NCI-H2196 (cell line): Measurements from ENCODE around the gene SNX5.
"Not testable (repeated sequence)": the region's sequence is repeated elsewhere in the genome, so short reads cannot be mapped to it uniquely, and the experiment has no call there.

Source experiments
- DNase-seq: peaks from one replicate; lab custom pipeline; 2025; ENCODE audit not compliant: unreplicated experiment; lab: John Stamatoyannopoulos, UW

SNX5 gene

DNA sequence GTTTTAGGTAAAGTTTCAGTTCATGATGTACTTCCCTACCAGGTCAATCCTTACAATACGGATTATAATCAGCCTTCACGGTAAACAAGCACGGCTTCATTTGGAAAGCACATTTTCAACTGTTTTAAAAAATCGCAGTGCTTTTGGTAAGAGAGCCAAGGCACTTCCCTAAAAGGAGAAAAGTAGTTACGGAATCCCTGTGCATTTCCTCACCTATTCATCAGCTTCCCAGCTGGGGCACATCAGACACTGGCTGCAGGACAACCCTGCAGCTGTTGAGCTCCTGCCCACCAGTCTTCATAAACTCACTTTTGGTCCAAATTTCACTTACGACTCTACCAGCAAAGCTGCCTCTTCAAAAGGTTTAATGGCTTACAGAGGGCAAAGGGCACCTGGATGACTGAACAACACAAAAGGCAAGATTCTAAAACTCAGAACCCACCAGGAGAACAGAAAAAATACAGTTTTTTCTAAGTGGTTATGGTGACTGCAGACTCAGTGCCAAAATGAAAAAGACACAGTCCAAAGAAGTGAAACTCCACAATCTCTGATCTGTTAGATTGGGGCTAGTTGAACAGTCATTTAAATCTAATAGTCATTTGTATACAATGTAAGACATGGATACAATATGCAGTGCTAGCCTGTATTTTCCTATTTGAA lies 7.5 kb downstream of the SNX5 start:
- no peak for DNase-seq

DNA sequence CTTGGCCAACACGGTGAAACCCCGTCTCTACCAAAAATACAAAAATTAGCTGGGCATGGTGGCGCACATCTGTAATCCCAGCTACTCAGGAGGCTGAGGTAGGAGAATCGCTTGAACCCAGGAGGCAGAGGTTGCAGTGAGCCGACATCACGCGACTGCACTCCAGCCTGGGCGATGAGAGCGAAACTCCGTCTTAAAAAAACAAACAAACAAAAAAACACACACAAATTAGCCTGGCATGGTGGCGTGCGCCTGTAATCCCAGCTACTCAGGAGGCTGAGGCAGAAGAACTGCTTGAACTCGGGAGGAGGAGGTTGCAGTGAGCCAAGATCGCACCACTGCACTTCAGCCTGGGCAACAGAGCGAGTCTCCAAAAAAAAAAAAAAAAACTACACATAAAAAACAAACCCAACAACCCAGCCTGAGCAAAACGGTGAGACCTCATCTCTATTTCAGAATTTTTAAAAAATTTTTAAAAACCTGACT lies 8.2 kb downstream of the SNX5 start:
- not testable (repeated sequence) for DNase-seq

DNA sequence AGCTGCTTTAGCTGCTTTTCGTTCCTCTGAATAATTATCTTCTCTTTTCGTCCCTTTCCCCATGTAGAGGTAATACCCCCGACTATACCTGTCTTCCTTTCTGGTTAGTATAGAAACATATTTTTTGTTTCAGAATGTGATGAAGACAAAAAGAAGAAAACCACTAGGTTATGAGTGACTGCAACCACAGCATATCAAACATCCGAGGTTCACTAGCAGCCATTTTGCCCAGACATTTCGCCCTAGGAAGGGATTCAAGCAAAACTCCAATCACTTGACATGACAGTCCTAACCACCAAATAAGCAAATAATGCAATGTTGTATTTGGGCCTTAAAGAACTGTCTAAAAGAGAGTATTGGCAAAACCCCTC lies 9.4 kb downstream of the SNX5 start:
- no peak for DNase-seq

- DNase-seq, result no peak
Observed at GRCh38 chr20:17958373-17959256, 10.0 kb downstream of the SNX5 start.

DNA sequence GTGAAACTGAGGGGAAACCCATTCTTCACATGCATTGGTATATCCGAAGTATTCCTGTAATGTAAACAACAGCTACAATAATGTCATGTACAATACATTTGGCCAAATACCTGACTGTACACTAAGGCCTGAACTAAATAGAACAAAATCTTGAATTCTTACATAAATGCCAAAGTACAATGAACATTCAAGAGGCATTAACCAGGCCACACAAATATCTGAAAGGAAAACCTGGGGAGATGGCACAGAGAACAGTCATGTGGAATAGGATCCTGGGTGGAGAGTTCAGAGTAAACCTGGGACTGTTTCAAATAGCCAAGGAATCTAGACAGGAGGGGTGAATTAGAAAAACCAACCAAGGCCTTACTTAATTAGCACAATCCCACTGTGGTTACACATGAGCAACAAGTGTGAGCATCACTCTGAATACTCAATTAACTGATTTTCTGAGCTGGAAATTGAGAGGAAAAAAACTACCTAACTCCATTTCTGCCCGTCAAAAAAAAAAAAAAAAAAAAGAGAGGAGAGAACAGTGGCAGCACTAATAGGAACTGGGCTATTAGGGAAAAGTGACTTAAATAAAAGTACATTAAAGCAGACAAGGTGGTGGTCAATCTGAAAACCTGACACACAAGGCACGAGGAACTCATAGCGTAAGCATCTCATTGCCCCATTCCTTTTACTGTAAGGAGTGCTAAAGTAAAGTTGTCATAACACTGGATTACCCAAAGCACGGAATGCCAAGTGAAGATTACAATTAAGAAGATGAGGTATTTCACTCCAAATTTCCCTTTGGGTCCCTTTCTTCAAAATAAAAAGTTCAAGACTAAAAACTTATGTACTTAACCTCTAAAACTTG lies 10.9 kb downstream of the SNX5 start:
- no peak for DNase-seq

DNA sequence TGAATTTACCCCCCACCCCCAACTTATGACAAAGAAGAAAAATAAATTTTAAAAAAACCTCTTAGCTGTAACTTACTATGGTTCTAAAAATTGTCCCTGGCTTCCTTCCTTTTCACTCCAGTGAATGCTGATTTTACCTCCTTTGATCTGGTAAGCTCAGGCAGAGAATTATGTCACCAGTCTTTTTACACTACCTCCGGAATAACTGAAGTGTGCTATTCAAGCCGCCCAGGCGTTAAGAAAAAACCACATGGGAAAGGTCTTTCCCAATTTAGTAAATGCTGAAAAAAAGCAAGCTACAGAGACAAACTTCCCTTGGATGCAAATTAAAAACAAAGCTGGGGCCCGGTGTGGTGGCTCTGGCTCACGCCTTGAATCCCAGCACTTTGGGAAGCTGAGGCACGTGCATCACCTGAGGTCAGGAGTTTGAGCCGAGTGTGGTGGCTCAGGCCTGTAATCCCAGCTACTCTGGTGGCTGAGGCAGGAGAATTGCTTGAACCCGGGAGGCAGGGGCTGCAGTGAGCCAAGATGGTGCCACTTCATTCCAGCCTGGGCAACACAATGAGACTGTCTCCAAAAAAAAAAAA lies 12.4 kb downstream of the SNX5 start:
- no peak for DNase-seq

GRCh38 chr20:17955302-17955701 lies 13.3 kb downstream of the SNX5 start:
- no peak for DNase-seq

- no peak for DNase-seq
Observed at GRCh38 chr20:17953935-17954334, 14.7 kb downstream of the SNX5 start.

DNA sequence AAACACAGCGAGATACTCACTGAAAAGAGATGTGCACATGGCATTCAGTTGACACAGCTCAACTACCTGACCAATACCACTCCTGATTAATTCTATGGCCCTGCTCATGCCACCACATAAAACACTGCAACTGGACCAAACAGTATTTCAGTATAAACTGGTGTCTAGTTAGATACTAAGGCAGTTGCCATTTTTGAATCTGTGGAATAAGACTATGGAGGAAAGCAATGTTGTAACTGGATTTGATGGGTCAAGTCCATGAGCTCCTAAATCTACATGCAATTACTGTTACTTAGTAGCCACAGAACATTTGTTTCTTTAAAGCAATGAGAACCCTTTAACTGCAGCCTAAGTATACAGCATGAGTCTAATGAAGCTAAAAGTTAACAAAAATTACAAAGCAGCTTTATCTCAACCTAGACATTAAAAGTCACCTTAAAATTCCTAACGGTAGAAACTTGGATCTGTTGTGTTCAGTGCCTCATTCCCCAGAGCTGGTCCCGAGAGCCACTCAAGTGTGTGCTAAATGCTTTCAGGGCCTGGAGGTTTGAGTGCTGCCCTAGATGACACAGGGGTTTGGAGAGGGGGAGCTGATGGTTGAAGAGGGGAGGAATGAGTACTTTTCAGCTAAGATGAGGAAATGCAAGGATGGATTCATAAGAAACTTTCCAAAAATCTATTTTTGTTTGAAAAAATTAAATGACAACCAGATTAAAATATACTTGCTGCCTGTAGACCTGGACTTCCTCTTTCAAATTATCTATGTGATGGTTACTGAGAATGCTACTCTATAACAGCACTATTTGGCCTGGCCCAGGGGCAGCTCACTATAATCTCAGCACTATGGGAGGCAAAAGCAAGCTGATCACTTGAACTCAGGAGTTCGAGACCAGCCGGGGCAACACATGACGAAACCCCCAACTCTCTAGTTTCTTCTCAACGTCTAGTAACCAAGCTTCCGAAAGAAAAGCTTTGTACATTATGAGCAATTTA lies 15.6 kb downstream of the SNX5 start:
- DNase-seq, result no peak

GRCh38 chr20:17951323-17951722 lies 17.3 kb downstream of the SNX5 start:
- no peak for DNase-seq

- DNase-seq, result no peak
Observed at GRCh38 chr20:17950670-17951069, 17.9 kb downstream of the SNX5 start.

DNA sequence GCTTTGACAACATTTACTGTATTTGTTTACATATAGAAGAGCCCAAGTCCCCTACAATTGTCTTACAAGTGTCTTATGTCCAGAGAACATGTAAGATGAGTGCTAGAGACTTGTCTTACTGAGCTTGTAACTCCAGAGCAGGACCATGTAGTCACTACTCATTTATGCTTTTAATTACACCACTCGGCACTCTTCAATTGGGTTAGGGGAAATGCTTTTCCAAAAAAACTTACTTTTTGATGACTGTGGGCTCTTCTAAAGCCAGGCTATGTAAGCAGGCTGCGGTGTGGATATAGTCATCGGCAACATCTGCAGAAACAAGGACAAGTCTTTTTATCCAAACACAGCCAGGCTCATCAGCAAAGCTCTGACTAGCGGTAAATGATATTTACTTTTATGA lies 18.7 kb downstream of the SNX5 start:
- no peak for DNase-seq

DNA sequence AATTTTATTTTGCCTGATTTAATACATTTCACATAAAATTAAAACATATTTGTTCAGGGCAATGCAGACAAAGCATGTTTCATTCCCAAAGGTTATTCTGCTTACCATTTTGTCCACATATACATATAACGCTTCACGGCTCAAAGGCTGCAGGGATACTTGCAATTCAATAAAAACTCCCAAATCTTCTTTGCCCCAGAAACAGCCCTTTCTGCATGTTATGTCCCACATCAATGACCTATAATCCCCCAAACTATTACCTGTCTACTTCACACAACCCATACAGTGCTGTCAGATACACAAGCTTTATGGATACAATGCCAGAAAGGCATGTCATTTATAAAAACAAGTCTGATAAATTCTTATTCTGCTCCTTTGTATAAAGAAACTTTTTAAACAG lies 20.2 kb downstream of the SNX5 start:
- DNase-seq, result no peak

DNA sequence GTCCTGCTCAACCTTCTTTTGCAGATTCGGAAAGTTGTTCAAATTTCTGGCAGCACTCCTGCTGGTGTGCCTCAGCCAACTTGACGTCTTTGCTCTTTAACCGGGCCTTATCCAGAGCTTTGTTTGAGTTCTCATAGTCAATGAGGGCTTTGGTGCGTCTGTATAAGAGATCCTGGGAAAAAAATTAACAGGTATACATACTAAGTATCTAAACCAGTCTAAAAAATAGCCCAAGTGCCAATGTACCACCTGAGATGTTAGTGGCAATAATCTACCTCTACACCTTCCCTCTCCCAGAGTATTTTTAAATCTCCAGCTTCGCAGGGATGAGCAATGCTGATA lies 21.1 kb downstream of the SNX5 start:
- no peak for DNase-seq

GRCh38 chr20:17946572-17947473 lies 21.8 kb downstream of the SNX5 start:
- no peak for DNase-seq

DNA sequence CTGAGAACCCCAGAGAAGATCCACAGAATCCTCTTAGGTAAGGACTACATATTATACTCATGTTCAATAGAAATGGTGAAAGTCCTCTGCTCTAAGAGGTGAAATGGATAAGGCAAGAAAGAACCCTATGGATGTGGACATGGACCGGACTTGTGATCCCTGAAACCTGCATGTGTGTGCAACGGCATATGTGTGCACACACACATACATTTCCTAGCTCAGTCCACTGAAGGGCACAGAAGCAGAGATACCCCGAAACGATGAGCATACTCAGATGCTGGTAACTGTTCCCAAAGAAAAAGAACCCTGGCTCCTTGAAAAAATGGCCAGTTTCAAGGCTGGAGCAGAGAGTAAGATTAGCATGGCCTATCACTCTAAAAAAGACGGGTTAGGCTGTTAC lies 22.6 kb downstream of the SNX5 start:
- no peak for DNase-seq

DNA sequence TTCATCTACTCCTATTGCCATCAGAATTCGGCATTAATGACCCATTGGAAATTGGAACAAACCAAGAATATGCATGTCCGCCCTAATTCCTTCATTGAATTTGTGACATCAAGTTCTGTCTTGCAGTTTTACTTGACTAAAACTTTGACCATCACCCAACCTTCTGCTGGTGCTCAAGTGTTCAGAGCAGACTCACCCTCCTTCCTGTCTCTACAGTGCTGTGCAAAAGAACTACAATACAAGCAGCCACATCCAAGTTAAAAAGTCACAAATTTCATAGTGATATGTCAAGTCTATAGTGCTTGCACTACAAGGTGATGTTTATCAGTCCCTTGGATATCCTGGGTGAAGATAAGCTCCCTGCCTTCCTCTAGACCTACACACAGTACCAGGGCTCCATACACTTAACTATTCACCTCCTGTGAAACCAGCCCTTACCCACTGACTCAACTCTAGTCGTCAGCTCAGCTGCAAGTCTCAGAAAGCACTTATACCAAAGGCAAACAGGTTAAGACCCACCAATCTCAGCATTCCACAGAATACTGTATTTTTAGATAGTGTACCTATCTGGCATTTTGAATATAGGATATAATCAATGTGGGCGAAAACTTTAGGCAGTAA lies 23.6 kb downstream of the SNX5 start:
- no peak for DNase-seq

GRCh38 chr20:17943343-17943742 lies 25.3 kb downstream of the SNX5 start:
- no peak for DNase-seq

DNA sequence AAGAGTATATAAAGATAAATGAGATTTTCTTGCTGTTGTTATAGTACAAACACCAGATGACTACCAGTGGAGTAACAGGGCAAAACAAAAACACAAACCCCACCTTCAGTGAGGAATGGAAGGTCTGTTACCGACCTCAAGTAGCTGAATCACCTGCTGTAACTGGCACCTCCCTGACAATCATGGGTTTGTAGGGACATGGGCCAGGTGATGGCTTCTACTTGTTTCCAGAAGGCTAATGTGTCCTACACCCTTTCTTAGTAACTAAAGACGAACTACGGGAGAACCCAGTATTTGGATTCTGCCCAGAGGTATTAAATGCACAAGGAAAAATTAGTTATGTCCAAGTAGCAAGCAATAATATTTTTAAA lies 26.8 kb downstream of the SNX5 start:
- DNase-seq, result no peak
